AG09319 (cell line): ENCODE measurements around the gene SH3GL1.

Experiments
- DNase-seq: peaks from one replicate; pipeline ENCODE4 v3.0.0-alpha.2; 2010; ENCODE audit warnings: low read depth; ENCODE audit errors: extremely low read depth
- CTCF ChIP-seq: IDR thresholded peaks from 2 replicates; pipeline ENCODE4 v1.5.1; 2011; ENCODE audit warnings: low read depth, mild to moderate bottlenecking, inconsistent platforms, low read length, moderate library complexity

The SH3GL1 gene

GRCh38 chr19:4388337-4389063 lies 11.8 kb downstream of the SH3GL1 start:
- no peak for DNase-seq
- no peak for TF ChIP-seq CTCF

- DNase-seq, result no peak
Measured at GRCh38 chr19:4386041-4386782, 14.1 kb downstream of the SH3GL1 start.

DNA sequence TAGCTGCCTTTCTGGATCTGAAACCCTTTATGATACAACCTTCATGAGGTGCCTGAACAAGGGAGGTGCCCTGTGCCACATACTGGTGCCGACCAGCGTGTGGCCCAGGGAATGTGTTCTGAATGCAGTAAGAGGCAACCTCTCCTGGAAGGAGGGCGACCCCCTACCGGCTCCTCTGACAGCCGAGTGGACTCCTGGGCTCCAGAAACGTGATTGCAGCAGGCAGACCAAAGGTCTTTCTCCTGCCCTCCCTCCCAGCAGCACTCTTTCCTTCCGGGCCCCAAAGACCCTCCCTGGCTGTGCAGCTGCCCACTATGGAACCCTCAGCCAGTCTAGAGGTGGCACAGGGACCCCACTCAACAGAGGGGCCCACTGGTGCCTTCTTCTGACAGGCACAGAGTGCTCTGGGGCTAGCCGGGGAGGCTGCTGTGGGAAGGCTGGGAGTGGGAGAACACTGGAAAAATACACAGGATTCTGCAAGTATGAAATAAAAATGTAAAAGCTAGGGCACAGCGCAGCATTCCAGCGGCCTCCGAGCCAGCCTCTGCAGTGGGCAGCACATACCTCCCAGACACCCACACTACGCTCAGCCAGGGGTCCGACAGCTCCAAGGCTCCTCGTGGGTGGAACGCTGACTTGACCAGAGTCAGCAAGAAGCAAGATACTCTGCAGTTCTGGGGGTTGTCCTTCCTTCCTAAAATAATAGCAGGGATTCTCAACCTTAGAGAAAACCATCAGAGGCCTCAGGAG lies 14.9 kb downstream of the SH3GL1 start:
- no peak for DNase-seq
- no peak for TF ChIP-seq CTCF

More at GRCh38 chr19:4386041-4386782, 14.1 kb downstream of the SH3GL1 start:
- no peak for TF ChIP-seq CTCF

DNA sequence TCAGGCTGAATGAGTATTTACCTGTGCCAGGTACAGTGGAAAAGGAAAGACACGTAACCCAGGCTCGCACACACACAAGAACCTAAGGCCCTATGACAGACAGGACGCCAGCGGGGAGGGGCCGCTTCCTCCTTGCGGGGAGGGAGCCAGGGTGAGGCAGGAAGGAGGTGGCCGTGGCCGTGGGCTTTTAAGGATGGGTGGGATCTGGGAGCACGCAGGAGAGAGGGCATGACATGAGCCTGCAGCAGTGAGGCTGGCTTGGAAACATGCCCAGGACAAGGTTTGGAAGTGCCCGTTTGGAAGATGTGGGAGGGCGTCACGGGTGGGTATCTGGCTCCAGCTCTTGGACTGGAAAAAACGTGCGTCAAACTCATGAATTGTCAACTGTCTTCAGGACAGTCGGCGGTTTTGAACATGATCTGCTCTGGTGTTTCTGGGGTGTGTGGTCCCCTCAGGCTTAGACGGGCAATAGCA lies 20.1 kb downstream of the SH3GL1 start:
- no peak for DNase-seq
- TF ChIP-seq CTCF, result no peak

- TF ChIP-seq CTCF, result no peak
- DNase-seq, result no peak
Measured at GRCh38 chr19:4379383-4380253, 20.7 kb downstream of the SH3GL1 start.

DNA sequence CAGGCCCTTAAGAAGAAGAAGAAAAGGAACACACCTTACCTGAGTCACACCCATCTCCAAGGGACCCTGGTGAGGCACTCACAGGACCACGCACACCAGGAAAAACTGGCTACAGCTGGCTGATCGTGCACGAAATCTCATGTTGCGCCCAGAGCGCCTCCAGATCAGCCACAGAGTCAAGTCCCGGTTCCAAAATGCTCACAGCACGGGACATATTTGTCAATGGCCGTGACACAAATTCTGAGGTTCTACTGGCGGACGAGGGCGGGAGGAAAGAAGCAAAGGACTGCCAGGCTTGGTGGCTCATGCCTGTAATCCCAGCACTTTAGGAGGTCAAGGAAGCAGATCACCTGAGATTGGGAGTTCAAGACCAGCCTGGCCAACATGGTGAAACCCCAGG lies 21.5 kb downstream of the SH3GL1 start:
- no peak for DNase-seq
- TF ChIP-seq CTCF, result no peak
